ENCODE data around the gene ZNF227. TPM values are rescaled to one million over a fixed set of nuclear protein-coding genes. Genes with fewer than 3 reads are reported as not detected.

ZNF227 gene
- 7.1 and 18.7 TPM in 2 replicates for polyA plus RNA-seq

GRCh38 chr19:44212250-44212865 is at the start of gene ZNF227:
Gene ZNF227 (plus strand): TSS chr19:44212532. CDS start chr19:44217793, 5,261 bp downstream.

GRCh38 chr19:44164673-44165512 is 47.4 kb upstream of the ZNF227 start, which contains the start of gene ZNF226:
Gene ZNF226 (plus strand): TSS chr19:44165100. CDS start chr19:44170081, 4,981 bp downstream.

Other genes with a start within 250 kb of the ZNF227 start
- gene ZNF155, start 228.3 kb upstream of the ZNF227 start, polyA plus RNA-seq: 1.3 and 3.4 TPM in 2 replicates
- 3.3 and 4.5 TPM in 2 replicates for gene ZNF230, start 209.6 kb upstream of the ZNF227 start, polyA plus RNA-seq
- 5.5 and 7.5 TPM in 2 replicates for gene ZNF222, start 187.2 kb upstream of the ZNF227 start, polyA plus RNA-seq
- 9.5 and 11.2 TPM in 2 replicates for gene ZNF223, start 160.5 kb upstream of the ZNF227 start, polyA plus RNA-seq
- 1.2 and 1.7 TPM in 2 replicates for gene ZNF284, start 140.4 kb upstream of the ZNF227 start, polyA plus RNA-seq
- gene ZNF224, start 118.2 kb upstream of the ZNF227 start, polyA plus RNA-seq: 6.9 and 12.1 TPM in 2 replicates
- 1.1 and 2.7 TPM in 2 replicates for gene ZNF225, start 99.1 kb upstream of the ZNF227 start, polyA plus RNA-seq
- 10.9 and 15.5 TPM in 2 replicates for gene ZNF234, start 71.0 kb upstream of the ZNF227 start, polyA plus RNA-seq
- gene ZNF226, start 47.4 kb upstream of the ZNF227 start, polyA plus RNA-seq: 389 and 436 TPM in 2 replicates
- gene ZNF233, start 47.4 kb downstream of the ZNF227 start, polyA plus RNA-seq: 5.2 and 9.0 TPM in 2 replicates
- gene ZNF235, start 92.5 kb downstream of the ZNF227 start, polyA plus RNA-seq: 0.28 and 4.7 TPM in 2 replicates
- gene ZNF112, start 144.1 kb downstream of the ZNF227 start, polyA plus RNA-seq: 4.1 and 13.7 TPM in 2 replicates
- gene ZNF285, start 189.1 kb downstream of the ZNF227 start, polyA plus RNA-seq: 2.3 and 12.3 TPM in 2 replicates
- 3.3 and 5.1 TPM in 2 replicates for gene ZNF229, start 235.9 kb downstream of the ZNF227 start, polyA plus RNA-seq